Right lobe of liver (tissue), 4 donors: ENCODE data around the gene GCNT4.

Experiments used
- CTCF ChIP-seq, 4 donors: fragments of 200-600 bp in 3 of 4; fragments of 450-650 bp in 1 of 4; IDR thresholded peaks; one replicate each; pipeline versions ENCODE4 v1.5.1 to v1.8.0; 2016 to 2022; ENCODE audit warnings: antibody characterized with exemption in 4 of 4, mild to moderate bottlenecking in 2 of 4
- POLR2A ChIP-seq: fragments of 450-650 bp; IDR thresholded peaks from one replicate; pipeline ENCODE4 v1.6.1; 2017; ENCODE audit warnings: antibody characterized with exemption, mild to moderate bottlenecking
- donor health status: DM: no; HTN: no; CAD: no.
- donor health status: DM: no; HTN: no; CAD: no.
- donor health status: DM: no; HTN: yes; CAD: no.

DNA sequence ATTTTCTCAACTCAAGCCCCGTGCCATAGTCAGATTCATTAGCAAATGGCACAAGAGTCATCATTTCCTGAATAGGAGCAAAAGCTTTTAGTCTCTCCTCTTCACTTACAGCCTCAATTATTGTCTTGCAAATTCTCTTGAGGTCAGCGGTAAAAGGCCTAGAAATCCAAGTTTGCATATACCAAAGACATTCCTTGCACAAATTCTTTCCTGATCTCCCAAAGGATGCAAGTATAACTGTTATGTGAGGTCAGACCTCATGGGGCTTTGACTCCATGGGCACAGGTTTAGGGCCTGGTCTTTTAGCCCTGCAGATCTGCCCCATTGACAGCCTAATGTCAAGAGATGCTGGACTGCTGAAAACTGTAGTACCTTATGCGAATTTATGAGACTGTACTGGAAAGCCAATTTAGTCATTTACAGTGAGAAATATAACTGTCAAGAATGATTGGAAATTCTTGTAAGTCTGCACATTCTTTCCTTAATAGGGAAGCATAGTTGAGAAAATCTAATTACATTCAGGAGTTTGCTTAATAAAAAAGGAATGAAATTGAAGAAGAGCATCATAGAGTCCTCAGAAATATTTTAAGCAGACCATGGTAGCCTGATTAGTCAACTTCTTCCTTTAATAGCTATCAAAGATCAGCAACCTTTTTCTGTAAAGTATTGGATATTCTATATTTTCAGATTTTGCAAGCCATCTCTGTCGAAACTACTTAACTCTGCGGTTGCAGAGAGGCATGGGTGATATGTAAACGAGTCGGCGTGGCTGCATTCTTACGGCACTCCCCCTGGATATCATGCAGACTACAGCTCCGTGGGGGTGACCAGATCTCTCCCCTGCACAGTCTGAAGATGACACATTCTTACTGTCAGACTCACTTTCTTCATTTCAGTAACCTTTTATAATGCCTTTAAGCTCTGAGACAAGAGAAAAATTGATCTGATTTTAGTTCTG, 45.2 kb downstream of the GCNT4 start:
- no peak for TF ChIP-seq CTCF (IDR thresholded peaks at IDR 0.05)
- no peak for TF ChIP-seq POLR2A
